Fibroblast of lung (primary cell): ENCODE results near the gene CNDP1. TPM values are rescaled to one million over a fixed set of nuclear protein-coding genes. Genes with fewer than 3 reads are reported as not detected.

Experiments
- DNase-seq, 2 donors: peaks; one replicate each; pipeline versions ENCODE4 v3.0.0 to v3.0.0-alpha.2; 2010; ENCODE audit warnings: low read depth in 2 of 2
- H2AFZ ChIP-seq: 2 replicates; pipeline ENCODE4 v1.5.1; 2012; ENCODE audit warnings: low read length, control low read depth, inconsistent platforms
- H3K27ac ChIP-seq: 2 replicates; pipeline ENCODE4 v1.5.1; 2011; ENCODE audit warnings: low read length, control low read depth; ENCODE audit not compliant: insufficient read depth
- H3K27me3 ChIP-seq: 2 replicates; pipeline ENCODE4 v1.5.1; 2011; ENCODE audit warnings: mild to moderate bottlenecking, low read length; ENCODE audit not compliant: control insufficient read depth, insufficient read depth
- H3K36me3 ChIP-seq: 2 replicates; pipeline ENCODE4 v1.5.1; 2011; ENCODE audit warnings: low read length; ENCODE audit not compliant: control insufficient read depth, insufficient read depth
- H3K4me1 ChIP-seq: 2 replicates; pipeline ENCODE4 v1.5.1; 2011; ENCODE audit warnings: low read length; ENCODE audit not compliant: control insufficient read depth, insufficient read depth; ENCODE audit errors: extremely low read depth
- H3K4me2 ChIP-seq: 2 replicates; pipeline ENCODE4 v1.5.1; 2011; ENCODE audit warnings: low read length, control low read depth; ENCODE audit not compliant: insufficient read depth; ENCODE audit errors: extremely low read depth
- H3K4me3 ChIP-seq, 4 experiments: fragments of 200-600 bp in 1 of 4; sonication (generic) in 1 of 4; replicated peaks in 1 of 4; 2 replicates each; pipeline ENCODE4 v1.5.1; 2011 to 2016; ENCODE audit warnings: low read length in 4 of 4, low read depth in 3 of 4, mild to moderate bottlenecking in 3 of 4, control low read depth in 2 of 4, inconsistent platforms in 1 of 4, mixed read lengths in 1 of 4; ENCODE audit not compliant: insufficient read depth in 1 of 4; ENCODE audit errors: control extremely low read depth in 1 of 4
- H3K79me2 ChIP-seq: 2 replicates; pipeline ENCODE4 v1.5.1; 2012; ENCODE audit warnings: mild to moderate bottlenecking, low read length, inconsistent platforms; ENCODE audit not compliant: control insufficient read depth, insufficient read depth
- H3K9ac ChIP-seq: 2 replicates; pipeline ENCODE4 v1.5.1; 2011; ENCODE audit warnings: mild to moderate bottlenecking, low read length, control low read depth; ENCODE audit not compliant: insufficient read depth
- H3K9me3 ChIP-seq: 2 replicates; pipeline ENCODE4 v1.5.1; 2012; ENCODE audit warnings: low read depth, low read length; ENCODE audit not compliant: control insufficient read depth, insufficient read depth
- H4K20me1 ChIP-seq: 2 replicates; pipeline ENCODE4 v1.5.1; 2011; ENCODE audit warnings: low read length; ENCODE audit not compliant: control insufficient read depth, insufficient read depth; ENCODE audit errors: extremely low read depth
- EZH2 ChIP-seq: IDR thresholded peaks from 2 replicates; pipeline ENCODE4 v1.5.1; 2012; ENCODE audit warnings: low read length, control low read depth, mild to moderate bottlenecking; ENCODE audit errors: missing control alignments
- polyA plus RNA-seq, 2 donors: library from polyadenylated mRNA; depleted of rRNA in 1 of 2; stranded (reverse) in 1 of 2; unstranded in 1 of 2; fragments of >200 nt; gene quantifications; 2 replicates each; pipeline ENCODE4 v1.2.1, GENCODE V29; 2011 to 2012; ENCODE audit warnings: missing spikeins in 1 of 2
- total RNA-seq: library from RNA; depleted of rRNA; stranded (reverse); fragments of >200 nt; gene quantifications from 2 replicates; pipeline ENCODE4 v1.2.1, GENCODE V29; 2014
- TF ChIP-seq, protein P1 (sequence below), 2 donors: IDR thresholded peaks in 1 of 2; conservative IDR thresholded peaks in 1 of 2; 1 replicate in 1 of 2; 2 replicates in 1 of 2; pipeline ENCODE4 v1.5.1; 2011 to 2012; ENCODE audit warnings: low read length in 2 of 2, control low read depth in 1 of 2, inconsistent platforms in 1 of 2, low read depth in 1 of 2, mild to moderate bottlenecking in 1 of 2

Gene CNDP1
- total and polyA plus RNA-seq, 2 donors (not counting 1 experiment from before 2014, with no cell fraction given), result not detected

GRCh38 chr18:74516271-74517235 lies 17.7 kb upstream of the CNDP1 start:
- no peak overlapping the region for H3K4me2 ChIP-seq
- no peak for TF ChIP-seq EZH2
- TF ChIP-seq, protein P1, sequence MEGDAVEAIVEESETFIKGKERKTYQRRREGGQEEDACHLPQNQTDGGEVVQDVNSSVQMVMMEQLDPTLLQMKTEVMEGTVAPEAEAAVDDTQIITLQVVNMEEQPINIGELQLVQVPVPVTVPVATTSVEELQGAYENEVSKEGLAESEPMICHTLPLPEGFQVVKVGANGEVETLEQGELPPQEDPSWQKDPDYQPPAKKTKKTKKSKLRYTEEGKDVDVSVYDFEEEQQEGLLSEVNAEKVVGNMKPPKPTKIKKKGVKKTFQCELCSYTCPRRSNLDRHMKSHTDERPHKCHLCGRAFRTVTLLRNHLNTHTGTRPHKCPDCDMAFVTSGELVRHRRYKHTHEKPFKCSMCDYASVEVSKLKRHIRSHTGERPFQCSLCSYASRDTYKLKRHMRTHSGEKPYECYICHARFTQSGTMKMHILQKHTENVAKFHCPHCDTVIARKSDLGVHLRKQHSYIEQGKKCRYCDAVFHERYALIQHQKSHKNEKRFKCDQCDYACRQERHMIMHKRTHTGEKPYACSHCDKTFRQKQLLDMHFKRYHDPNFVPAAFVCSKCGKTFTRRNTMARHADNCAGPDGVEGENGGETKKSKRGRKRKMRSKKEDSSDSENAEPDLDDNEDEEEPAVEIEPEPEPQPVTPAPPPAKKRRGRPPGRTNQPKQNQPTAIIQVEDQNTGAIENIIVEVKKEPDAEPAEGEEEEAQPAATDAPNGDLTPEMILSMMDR (conservative IDR thresholded peaks at IDR 0.05 in 1 of 2, IDR thresholded peaks at IDR 0.05 in 1 of 2; ENCODE audit: low read depth in 1 of 2, low read length in 2 of 2), result no peak
- peaks cover 29% of the 10 kb centered on the region for H3K36me3 ChIP-seq
- H3K9me3 ChIP-seq, result no peaks in the 10 kb centered on the region
- no peaks in the 10 kb centered on the region for H4K20me1 ChIP-seq
- H3K27me3 ChIP-seq, result no peaks in the 10 kb centered on the region
- H3K9ac ChIP-seq, result no peak overlapping the region
- H2AFZ ChIP-seq, result no peak overlapping the region
- no peaks in the 10 kb centered on the region for H3K79me2 ChIP-seq
- H3K27ac ChIP-seq, result no peak overlapping the region
- H3K4me3 ChIP-seq, result no peak overlapping the region
- no peak for DNase-seq
- H3K4me1 ChIP-seq, result no peaks in the 10 kb centered on the region

- no peak overlapping the region for H3K27ac ChIP-seq
- H3K27me3 ChIP-seq, result no peaks in the 10 kb centered on the region
- no peaks in the 10 kb centered on the region for H3K79me2 ChIP-seq
- H3K36me3 ChIP-seq, result peaks cover 29% of the 10 kb centered on the region
- H3K4me3 ChIP-seq, result no peak overlapping the region
- H3K4me2 ChIP-seq, result no peak overlapping the region
- H3K9me3 ChIP-seq, result no peaks in the 10 kb centered on the region
- no peak overlapping the region for H3K9ac ChIP-seq
- no peaks in the 10 kb centered on the region for H3K4me1 ChIP-seq
- no peaks in the 10 kb centered on the region for H4K20me1 ChIP-seq
- no peak for DNase-seq
- no peak overlapping the region for H2AFZ ChIP-seq
- TF ChIP-seq, protein P1 (conservative IDR thresholded peaks at IDR 0.05 in 1 of 2, IDR thresholded peaks at IDR 0.05 in 1 of 2; ENCODE audit: low read depth in 1 of 2, low read length in 2 of 2), result no peak
- no peak for TF ChIP-seq EZH2
Measured at GRCh38 chr18:74517236-74517630, 17.1 kb upstream of the CNDP1 start.

GRCh38 chr18:74518456-74519295 lies 15.6 kb upstream of the CNDP1 start:
- TF ChIP-seq, protein P1 (conservative IDR thresholded peaks at IDR 0.05 in 1 of 2, IDR thresholded peaks at IDR 0.05 in 1 of 2; ENCODE audit: low read depth in 1 of 2, low read length in 2 of 2), result no peak
- TF ChIP-seq EZH2, result no peak

More at GRCh38 chr18:74518456-74519295, 15.6 kb upstream of the CNDP1 start:
- Histone ChIP-seq H3K9ac (no peak overlapping the region), H4K20me1 (no peaks in the 10 kb centered on the region), H2AFZ (no peak overlapping the region), H3K4me3 (no peak overlapping the region), H3K36me3 (peaks cover 27% of the 10 kb centered on the region), H3K27ac (no peak overlapping the region), H3K27me3 (no peaks in the 10 kb centered on the region), H3K4me2 (no peak overlapping the region), H3K4me1 (no peaks in the 10 kb centered on the region), H3K9me3 (no peaks in the 10 kb centered on the region), H3K79me2 (no peaks in the 10 kb centered on the region)
- no peak for DNase-seq
